GM21529 (cell line): ENCODE data around the gene SLC6A8.
"Not testable (repeated sequence)": the region's sequence is repeated elsewhere in the genome, so short reads cannot be mapped to it uniquely, and the experiment has no call there.

Experiments used
- ATAC-seq: cut with Tn5 transposase; IDR thresholded peaks from one replicate; pipeline ENCODE4 v1.9.1; 2021; ENCODE audit not compliant: unreplicated experiment

The SLC6A8 gene

DNA sequence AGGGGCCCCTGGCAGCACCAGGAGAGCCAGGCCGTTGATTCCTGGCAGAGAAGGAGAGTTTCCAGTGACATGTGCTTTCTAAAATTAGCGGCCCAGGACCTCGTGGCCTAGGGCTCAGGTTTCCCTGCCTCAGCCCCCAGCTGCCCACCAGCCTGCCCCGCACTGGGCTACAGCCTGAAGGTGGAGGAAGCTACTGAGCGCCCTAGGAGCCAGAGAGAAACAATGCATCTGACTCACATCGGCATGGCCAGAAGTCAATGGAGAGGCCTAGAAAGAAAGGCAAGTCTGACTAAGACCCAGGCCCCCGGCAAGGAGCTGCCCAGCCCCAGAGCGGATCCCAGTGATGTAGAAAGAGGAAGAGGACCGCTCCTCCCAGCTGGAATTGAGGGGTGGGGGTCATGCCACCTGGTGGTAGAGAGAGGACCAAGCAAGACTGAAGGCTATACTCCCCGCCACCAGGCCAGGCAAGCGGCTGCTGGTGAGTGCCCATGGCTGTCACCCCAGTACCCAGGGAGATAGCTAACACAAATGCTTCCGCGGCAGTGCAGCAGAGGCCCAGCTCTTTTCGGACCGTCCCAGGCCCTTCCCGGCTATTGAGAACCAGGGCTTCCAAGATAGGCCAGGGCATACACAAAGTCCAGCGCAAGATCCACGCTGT, 17.8 kb downstream of the SLC6A8 start:
- not testable (repeated sequence) for ATAC-seq

DNA sequence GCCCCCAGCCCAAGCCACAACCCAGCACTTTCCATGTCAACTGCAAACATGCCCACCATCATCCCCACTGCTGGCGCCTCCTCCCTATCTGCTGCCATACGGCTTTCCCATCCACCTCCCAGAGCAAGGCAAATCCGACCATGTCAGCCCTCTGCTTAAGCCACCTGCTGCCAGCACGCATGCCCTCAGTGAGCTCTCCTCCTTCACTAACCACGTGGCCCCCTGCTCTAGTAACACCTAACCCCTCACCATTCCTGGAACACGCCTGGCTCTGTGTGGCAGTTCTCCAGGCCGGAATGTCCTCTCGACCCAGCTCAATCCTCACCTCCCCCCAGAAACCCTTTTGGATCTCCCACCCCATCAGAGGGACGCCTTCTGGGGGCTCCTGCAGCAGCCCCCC, 19.1 kb downstream of the SLC6A8 start:
- no peak for ATAC-seq

DNA sequence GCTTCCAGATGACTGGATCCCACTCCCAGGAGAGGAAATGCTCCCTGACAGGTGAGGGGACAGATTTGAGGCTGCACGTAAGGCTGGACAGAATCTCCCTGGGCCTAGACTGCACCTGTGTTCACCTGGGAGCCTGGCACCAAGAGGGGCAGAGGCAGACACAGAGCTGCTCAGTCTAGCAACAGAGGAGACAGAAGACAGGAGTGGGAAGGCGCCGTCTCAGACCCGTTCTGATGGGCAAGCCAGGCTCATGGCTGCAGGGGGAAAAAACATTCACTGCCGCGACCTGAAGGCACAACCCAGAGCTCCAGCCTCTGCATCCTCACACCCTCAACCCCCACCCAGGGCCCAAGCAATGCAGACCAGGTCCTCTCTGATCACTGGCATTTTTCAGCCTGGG, 19.7 kb downstream of the SLC6A8 start:
- no peak for ATAC-seq

DNA sequence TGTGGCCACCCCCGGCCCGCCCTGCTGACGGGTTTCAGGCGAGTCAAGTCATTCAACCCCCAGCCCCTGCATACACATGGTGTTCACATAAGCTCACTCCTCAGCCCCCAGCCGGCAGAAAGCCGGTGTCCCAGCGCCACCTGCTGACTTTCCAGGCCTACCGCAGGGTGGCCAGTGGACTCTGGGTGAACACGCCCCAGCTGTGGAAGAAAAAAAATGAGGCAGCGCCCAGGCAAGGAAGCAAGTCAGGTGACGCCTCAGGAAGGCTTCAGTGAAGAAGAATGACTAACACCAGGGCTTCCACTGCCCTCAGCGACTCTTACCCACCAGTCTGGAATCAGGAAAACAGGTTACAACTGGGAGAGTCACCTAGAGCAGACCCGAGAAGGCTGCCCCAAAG, 20.7 kb downstream of the SLC6A8 start:
- no peak for ATAC-seq

DNA sequence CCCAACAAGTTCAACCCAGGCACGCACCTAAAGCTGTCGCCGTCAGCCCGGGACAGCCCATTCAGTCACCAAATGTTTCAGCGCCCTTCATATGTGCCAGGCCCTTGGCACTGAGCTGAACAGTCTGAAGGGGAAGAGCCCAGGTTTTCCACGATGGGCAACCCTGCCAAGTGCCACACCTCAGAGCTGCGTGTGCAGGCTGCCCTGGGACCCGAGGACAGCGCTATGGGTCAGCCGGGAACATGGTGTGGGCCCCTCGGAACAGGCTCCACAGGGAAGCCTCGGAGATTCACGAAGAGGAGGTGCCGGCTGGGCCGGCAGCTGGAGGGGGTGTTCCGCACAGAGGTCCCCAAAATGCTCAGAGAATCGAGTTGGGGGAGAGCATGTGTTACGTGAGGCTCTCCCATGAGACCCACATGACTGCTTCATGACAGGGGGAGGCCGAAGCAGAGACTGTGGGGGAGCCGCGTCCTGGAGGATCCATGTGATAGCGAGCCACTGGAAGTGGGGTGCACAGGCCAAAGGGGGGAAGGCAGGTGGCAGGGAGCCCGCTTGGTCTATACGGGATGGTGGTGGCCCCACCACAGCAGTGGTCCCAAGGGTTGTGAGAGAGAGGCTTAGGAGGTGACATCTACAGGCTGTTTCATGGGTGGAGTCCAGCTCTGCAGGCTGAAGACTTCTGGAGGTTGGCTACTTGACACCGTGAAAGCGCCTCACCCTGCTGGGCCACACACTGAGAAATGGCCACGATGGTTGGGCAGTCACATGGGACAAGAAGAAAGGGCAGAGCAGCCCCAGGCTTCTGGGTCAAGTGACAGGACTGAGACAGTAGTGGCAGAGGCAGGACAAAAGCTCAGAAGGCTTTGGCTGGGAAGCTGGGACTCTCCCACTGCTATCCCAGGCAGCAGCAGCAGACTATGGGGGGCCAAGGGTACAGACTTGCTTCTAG, 22.3 kb downstream of the SLC6A8 start:
- no peak for ATAC-seq

DNA sequence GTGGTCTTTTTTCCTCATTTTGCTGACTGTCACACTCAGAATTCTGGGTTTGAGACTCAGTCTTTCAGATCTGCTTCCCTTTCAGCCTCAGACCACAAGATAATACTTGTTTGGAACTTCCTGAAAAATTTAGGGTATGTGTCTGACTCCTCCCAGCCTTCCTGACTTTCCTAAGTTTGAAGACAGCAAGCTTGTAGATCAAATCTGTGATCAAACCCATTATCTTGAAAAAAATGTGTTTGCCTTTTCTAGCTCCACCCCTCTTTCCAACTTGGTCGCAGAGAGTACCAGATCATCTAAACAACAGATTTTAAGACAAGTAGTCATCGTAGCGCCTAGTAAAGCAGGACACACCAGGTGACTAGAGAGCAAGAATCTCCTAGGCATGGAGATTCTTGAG, 26.5 kb downstream of the SLC6A8 start:
- no peak for ATAC-seq

DNA sequence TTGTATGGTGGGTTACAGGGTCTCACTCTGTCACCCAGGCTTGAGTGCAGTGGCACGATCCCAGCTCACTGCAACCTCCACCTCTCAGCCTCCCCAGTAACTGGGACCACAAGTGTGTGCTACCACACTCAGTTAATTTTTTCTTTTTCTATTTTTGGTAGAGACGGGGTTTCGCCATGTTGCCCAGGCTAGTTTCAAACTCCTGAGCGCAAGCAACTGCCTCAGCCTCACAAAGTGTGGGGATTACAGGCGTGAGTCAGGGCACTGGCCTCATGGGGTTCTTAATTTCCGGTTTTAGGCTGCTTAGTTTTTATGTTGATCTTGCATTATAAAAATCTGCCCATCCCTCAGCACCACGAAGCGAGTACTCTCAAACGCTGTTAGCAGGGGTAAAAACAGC, 29.7 kb downstream of the SLC6A8 start:
- ATAC-seq: no peak

DNA sequence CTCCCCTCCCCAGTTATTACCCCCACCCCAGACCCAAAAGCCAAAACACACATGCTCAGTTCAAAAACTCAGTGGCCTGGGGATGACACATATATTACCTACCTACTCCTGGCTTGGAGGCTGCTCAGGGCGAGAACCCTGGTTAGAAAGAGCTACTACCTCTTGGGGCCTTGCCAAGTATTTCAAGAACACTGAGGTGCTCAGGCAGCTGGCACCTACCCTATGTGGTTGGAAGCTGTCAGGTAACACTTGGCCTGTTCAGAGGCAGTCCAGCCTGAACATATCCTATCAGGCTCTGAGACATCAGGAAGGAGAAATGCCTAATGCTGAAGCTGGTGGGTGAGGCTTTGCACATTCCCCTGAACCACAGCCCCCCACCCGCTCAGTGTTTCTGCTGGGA, 31.5 kb downstream of the SLC6A8 start:
- no peak for ATAC-seq

DNA sequence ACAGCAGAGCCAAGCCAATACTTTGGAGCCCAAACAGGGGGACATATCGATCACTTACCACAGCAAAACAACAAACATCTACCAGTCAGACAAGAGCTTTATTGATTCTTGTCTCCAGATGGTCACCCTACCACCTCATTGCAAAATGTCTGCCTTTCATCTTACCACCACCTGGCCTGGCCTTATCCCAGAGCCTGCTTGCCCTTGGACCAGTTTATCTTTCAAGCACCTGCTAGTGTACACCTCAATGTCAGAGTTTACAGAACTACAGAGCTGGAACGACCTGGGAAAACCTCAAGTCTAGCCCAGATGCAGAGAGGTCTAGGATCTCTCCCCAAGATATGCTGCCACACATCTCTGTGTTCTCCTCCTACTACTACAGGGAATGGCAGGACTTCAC, 32.0 kb downstream of the SLC6A8 start:
- no peak for ATAC-seq

DNA sequence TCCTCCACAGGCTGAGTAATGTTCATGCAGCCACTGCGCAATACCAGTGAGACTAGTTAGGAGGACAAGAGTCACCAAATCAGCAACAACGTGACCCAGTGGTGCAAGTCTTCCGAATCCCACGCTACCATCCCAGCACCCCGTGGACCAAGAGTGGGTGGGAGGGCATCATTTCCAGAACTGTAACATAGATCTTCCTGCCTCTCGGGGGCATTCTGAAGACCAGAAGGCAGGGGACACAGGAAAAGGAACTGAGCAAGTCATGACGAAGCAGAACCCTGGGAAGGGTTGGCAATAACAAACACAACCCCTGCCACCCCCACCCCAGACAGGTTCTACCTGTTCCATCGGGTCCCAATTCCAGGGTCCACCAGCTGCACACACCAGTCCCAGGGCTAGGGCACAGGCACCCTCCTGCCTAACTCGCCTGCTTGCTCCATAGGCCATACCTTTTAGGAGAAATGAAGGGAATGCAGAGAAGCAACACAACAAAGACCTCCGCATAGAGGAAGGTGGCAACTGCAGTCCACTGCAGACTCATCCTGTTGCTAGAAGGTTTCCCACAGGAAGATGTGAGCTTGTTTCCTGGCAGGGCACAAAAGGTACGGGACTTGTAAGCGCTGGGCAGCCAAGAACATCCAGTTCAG, 35.1 kb downstream of the SLC6A8 start:
- ATAC-seq: no peak

DNA sequence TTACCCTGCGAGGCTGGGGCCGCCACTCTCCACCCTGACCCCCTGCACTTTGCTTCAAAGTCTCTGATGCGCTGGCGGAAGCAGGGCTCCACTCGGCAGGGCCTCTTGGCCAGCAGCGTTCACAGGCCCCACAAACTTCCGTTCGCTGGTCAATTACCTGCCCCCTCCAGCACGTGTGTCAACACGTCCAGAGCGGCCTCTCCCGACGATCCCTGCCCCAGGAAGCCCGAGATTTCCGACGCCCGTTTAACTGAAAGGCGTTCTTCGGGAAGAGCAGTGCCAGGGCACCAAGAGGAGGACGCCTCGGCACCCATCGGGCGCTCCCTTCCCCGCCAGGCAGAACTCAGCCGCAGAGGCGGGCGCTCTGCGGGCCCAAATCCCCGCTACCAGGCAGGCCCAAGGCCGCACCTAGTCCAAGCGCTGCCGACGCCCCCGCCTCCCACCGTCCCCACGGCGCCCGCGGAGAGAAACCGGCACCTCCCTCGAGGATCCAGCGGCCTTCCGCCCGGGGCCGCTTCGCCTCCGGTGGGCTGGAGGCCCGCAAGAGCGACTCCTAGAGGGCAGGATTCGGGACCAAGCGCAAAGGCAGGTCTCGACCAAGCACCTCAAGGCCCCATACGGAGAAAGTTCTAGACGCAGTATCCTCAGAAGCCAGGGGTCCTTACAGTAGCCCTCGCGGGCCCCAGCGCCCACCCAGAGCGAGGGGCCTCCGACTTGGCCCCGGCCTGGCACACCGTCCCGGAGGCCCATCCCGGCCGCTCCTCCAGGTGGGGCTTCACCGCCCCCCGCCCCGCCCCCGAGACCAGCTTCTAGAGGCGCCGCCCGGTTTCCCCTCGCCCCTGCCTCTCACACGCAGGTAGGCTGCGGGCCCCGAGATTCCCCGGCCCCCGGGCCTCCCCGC, 35.9 kb downstream of the SLC6A8 start:
- peak; percentile 32 for ATAC-seq

DNA sequence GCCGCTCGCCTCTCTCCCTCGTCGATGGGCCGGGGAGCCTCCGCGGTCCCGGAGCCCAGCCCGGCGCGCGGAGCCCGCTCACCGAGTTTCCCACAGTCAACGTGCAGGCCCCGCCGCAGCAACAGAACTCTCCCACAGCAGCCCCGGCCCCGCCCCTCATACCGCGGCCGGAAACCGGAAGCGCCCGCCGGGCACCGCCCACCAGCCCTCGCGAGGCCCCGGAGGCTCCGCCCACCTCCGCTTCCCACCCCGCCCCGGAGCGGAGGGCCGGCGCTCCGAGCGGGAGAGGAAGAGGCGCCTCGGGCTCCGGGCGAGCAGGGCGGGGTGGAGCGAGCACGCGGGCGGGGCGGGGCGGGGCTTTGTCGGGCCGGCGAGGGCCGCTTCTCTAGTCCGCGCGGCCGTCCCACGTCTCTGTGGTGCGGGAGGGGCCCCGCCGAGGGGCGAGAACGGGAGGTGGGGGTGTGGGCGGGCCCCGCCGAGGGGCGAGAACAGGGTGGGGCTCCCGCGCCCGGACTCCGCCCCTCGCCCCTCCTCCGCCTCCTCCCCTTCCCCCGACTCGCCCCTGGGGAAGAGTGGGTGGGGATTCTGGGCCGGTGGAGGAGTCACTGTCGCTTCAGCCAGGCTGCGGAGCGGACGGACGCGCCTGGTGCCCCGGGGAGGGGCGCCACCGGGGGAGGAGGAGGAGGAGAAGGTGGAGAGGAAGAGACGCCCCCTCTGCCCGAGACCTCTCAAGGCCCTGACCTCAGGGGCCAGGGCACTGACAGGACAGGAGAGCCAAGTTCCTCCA, 36.7 kb downstream of the SLC6A8 start, which contains the start of the genes ABCD1 and BCAP31:
TSS of gene ABCD1 (plus strand) at position 605 of the 787 bp plus-strand sequence. CDS start 411 bp downstream, outside the sequence.
TSS of gene BCAP31 (minus strand) at position 136 of the 787 bp plus-strand sequence. CDS start 1,143 bp downstream, outside the sequence.
- peak; percentile 50 for ATAC-seq

DNA sequence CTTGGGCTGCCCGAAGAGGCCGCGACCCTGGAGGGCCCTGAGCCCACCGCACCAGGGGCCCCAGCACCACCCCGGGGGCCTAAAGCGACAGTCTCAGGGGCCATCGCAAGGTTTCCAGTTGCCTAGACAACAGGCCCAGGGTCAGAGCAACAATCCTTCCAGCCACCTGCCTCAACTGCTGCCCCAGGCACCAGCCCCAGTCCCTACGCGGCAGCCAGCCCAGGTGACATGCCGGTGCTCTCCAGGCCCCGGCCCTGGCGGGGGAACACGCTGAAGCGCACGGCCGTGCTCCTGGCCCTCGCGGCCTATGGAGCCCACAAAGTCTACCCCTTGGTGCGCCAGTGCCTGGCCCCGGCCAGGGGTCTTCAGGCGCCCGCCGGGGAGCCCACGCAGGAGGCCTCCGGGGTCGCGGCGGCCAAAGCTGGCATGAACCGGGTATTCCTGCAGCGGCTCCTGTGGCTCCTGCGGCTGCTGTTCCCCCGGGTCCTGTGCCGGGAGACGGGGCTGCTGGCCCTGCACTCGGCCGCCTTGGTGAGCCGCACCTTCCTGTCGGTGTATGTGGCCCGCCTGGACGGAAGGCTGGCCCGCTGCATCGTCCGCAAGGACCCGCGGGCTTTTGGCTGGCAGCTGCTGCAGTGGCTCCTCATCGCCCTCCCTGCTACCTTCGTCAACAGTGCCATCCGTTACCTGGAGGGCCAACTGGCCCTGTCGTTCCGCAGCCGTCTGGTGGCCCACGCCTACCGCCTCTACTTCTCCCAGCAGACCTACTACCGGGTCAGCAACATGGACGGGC, 37.5 kb downstream of the SLC6A8 start:
- peak; percentile 1 for ATAC-seq

DNA sequence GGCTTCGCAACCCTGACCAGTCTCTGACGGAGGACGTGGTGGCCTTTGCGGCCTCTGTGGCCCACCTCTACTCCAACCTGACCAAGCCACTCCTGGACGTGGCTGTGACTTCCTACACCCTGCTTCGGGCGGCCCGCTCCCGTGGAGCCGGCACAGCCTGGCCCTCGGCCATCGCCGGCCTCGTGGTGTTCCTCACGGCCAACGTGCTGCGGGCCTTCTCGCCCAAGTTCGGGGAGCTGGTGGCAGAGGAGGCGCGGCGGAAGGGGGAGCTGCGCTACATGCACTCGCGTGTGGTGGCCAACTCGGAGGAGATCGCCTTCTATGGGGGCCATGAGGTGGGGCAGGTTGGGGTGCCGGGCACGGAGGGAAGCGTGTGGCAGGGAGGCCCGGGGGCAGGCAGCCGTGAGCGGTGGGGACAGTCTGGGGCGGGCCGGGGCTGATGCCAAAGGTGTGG, 38.1 kb downstream of the SLC6A8 start:
- ATAC-seq: no peak

DNA sequence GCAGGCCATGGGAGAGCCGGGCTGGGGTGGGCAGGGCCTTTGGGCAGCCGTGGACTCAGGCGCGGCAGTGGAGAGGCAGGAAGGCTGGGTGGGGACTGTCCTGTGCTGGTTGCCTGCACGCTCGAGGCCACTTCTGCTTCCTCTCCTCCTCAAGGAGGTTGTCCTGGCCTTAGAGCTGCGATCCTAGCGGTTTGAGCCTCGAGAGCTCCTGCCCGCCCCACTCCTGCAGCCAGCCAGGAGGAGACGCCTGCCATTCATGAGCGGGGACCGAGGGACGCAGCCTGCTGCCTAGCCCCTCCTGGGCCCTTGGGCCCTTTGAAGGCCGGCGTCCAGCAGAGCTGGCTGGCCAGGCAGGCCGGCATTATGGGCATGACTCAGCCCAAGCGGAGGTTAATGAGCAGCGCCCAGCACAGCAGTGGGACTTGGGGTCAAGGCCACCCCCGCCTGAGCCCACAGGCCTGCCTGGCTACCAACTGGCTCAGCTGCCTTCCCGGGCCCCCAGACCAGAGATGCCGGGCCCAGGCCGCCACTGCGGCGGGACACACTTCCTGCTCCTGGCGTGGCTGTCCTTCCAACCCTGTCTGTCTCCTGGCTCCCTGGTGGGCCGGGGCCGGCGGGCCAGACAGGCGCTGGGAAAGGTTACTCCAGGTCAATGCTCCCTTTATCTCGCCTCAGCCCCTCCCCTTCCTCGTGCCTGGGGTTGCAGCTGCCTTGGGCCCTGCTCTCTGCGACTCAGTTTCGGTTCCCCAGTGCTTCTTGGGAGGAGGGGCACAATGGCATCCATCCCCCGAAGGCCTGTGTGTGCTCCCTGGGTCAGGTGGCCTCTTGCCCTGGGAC, 38.8 kb downstream of the SLC6A8 start:
- ATAC-seq: peak; percentile 53

DNA sequence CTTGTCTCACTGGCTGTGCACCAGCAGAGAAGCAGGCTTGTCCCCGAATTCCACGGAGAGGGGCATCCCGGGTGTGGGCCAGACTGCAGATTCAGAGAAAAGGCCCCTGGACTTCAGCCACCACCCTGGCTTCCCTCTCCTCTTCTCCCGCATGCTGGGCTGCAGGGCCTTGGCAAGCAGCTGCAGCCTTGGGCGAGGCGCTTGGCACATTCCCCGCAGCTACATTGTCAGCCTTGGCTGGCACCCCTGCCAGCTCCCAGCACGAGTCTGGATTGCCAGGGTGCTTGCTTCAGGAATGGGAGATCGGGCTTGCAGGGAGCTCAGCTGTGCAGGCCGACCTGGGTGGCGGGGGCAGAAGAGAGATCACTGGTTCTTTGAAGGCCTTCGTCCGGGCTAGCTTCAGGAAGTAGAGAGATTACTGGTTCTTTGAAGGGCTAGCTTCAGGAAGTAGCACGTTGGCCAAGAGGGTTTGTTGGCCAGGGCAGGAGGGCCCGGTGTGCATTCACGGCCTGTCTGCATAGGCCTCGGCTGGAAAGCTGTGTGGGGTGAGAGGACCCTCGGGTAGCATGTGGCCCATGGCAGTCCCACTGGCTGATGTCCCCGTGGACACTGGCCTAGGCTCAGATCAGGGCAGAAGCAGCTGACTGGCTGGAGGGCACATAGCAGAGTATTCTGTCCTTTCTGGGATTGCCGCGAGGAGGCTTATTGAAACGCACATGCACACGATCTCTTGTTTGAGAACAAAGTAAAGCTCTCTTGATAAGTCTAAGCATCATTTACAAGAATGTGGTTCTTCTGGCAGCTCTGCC, 39.6 kb downstream of the SLC6A8 start:
- ATAC-seq: no peak

DNA sequence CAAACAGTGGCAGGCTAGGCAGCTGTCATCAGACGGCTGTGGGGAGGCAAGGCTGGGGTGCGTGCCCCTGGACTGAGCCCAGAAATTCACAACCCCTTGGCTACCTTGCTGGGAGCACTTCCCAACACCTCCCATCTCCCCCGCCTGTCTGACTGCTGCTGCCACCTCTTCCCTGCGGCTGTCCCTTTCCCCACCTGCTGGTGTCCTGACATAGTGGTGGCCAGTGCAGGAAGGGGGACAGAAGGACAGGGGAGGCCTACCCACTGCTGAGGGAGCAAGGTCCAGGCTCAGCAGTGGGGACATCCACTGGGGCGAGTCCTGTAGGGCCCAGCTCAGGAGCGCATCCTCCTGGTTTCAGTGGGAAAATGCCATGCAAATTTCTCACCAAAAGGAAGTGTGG, 40.4 kb downstream of the SLC6A8 start:
- ATAC-seq: no peak
